Fibroblast of gingiva (primary cell): ENCODE results near the gene LDB3.
"Not testable (repeated sequence)": the region's sequence is repeated elsewhere in the genome, so short reads cannot be mapped to it uniquely, and the experiment has no call there.

Experiments
- DNase-seq: peaks from one replicate; pipeline ENCODE4 v3.0.0-alpha.2; 2011; ENCODE audit warnings: low read depth

LDB3 gene

GRCh38 chr10:86730227-86730626, 61.9 kb downstream of the LDB3 start:
- no peak for DNase-seq

DNA sequence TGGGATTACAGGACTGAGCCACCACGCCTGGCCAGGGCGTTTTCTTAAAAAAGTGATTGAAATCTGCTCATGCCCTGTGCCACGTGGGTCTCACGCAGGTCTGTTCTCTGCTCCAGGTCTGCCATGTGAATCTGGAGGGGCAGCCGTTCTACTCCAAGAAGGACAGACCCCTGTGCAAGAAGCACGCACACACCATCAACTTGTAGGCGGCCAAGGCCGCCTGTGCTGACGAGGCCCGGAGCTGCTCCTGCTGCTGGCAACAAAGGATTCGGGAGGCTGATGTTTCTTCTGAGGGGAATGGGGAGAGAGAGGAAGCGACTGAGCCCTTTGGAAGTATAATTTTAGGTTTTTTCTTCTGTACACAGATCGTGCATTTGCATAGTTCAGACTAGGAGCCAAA, 64.5 kb downstream of the LDB3 start:
- no peak for DNase-seq

- peak; percentile 33 for DNase-seq
These were observed 65.0 kb downstream of the LDB3 start for GRCh38 chr10:86733260-86733671.

DNA sequence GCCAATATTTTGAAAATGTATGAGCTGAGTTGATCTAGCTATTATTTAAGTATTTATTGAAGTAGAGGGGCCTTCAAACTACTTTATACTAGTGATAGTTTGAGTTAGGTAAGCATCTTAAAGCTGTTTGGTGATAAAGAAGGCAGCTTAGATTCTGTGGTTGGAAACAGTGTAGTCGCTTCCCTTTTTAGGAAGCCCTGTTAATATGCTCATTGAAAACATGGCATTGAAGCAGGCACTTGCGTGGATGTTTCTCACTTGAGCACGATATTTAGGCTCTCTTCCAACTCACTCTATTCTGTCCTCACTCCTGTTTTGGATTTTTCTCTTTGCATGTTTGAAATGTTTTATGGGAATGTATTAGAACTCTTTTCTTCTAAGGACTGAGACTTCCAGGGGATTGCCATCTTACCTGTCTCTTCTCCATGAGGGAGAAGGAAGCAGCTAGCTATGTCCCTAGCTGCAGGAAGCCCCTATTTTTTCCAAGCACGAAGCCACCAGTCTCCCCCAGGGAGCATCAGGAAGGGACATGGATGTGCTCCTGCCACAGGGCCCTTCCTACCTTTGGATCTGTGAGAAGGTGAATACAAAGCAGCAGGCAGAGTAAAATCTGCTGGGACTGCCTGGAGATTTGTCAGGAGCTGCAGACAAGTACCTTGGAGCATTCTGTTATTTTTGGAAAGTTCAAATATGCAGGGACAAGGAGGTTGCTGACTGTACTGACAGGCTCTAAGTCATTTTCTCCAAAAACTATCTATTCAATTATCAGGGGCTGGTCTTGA, 66.1 kb downstream of the LDB3 start:
- no peak for DNase-seq

DNA sequence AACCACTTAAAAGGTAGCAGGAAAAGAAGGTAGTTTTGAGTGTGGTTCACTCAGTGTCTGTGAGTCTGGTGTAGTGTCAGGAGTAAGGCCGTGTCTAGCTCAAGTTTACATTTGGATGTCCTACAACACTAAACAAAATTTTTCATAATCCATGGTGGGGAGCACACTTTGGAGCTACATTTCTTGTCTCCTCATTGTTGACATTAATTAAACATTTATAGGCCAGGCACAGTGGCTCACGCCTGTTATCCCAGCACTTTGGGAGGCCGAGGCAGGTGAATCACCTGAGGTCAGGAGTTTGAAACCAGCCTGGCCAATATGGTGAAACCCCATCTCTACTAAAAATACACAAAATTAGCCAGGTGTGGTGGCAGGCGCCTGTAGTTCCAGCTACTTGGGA, 67.0 kb downstream of the LDB3 start:
- not testable (repeated sequence) for DNase-seq

- DNase-seq = no peak
These were observed 73.9 kb downstream of the LDB3 start for GRCh38 chr10:86742230-86742629.

- peak; percentile 41 for DNase-seq
These were observed 75.9 kb downstream of the LDB3 start for GRCh38 chr10:86744067-86744725.

GRCh38 chr10:86747796-86748581, 79.7 kb downstream of the LDB3 start:
- peak; percentile 45 for DNase-seq

DNA sequence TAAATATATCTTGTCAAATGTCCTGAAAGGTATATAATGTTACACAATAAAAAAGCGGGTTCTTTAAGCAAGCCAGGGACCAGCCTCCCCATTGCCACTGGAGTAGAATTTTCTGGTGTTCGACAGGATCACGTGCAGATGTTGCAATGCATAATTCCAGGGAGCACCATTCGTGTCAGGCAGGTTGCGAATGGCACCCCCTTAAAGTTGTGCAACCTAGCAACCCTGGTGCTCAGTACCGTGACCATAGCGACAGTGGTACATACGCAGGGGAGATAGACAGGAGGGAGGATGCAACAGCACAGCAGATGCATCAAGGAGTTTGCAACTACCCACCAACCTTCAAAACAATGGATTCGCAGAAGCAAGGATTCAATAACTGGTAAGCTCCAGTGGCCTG, 81.5 kb downstream of the LDB3 start:
- DNase-seq = no peak

DNA sequence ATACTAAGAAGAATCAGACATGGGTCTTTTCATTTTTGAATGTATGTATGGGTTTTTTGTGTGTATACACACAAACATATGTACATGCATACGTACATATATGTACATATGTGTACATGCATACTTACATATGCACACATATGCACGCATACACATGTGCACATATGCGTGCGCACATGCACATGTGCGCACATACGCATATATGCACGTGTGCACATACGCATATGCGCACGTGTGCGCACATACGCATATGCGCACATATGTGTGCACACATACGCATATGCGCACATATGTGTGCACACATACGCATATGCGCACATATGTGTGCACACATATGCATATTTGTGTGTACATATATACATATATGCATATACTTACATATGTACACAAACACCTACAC, 83.2 kb downstream of the LDB3 start:
- no peak for DNase-seq

DNA sequence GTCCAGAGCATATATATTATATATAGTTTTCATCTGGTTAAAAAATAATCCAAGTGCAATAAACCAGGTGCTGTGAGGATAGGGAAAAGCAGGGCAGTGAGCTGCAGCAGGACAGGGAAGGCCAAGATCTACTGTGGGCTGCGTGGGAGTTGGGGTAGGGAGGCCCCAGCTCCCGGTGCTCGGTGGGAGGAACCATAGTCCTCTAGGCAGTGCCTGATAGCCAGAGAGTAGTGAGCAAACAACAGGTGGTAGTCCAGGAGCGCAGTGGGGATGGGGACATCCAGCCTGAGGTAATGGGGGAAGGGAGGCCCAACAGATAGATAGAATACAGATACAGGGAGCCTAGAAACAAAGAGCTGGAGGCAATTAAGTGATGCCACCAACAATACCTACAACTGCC, 84.0 kb downstream of the LDB3 start:
- DNase-seq = no peak

DNA sequence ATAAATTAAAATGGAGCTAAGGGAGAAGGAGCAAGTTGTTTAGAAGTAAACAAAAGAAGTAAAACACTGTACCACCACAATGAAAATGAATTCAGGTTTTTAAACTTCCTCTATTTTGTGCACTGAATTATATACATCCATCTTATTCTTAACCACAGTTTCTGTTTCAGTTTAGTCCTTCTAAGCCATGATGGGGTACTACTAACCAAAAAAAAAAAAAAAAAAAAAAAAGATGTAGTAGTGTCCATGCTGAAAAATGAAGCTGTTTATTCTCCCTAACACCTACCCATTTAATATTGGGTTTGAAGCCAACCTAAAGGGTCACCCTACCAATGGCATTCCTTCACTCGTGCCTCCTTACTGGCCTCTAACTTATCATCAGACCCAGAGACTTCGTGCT, 84.7 kb downstream of the LDB3 start:
- DNase-seq = no peak

DNA sequence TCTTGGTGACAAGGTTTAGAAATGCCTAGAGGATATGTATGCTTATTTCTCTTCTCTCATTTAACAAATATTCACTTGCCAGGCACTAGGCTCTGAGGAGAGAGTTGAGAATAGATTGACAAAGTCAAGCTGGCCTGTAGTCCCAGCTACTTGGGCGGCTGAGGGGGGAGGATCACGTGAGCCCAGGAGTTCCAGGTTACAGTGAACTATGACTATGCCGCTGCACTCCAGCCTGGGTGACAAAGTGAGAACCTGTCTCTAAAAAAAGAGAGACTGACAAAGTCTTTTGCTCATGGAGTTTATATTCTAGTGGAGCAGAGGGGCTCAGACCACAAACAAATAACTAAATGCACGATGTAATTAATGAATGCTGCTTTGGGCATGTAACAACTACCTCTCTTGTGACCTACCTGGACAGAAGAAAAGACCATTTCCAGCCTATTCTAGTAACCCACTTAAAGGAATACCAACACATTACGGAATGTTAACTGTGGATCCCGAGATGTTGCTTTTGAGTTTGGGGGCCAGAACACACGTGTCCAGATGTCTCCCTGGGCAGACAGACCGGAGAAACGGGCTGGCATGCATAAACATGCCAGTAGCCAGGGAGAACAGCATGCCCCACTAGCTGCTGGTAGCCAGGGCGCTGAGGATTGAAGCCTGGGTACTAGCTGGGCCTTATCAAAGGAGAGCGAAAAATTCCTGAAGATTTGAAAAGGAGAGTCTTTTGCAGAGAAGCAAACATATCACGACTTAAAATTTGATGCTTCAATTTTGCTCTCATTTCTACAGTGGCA, 85.5 kb downstream of the LDB3 start:
- no peak for DNase-seq

DNA sequence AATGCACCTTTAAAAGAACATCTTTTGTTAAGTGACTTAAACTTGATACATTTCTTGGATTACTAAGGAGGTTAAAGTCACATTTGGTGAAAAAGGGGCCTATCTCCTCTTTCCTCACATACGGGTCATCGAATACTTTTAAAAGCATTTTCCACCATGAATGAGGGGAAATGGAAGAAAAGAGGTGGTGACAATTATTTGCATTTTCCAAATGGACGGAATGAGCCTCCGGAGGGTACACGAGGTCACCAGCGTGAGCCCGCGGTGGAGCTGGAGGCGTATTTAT, 87.1 kb downstream of the LDB3 start:
- no peak for DNase-seq

GRCh38 chr10:86755740-86756510, 87.6 kb downstream of the LDB3 start:
- peak; percentile 78 for DNase-seq

DNA sequence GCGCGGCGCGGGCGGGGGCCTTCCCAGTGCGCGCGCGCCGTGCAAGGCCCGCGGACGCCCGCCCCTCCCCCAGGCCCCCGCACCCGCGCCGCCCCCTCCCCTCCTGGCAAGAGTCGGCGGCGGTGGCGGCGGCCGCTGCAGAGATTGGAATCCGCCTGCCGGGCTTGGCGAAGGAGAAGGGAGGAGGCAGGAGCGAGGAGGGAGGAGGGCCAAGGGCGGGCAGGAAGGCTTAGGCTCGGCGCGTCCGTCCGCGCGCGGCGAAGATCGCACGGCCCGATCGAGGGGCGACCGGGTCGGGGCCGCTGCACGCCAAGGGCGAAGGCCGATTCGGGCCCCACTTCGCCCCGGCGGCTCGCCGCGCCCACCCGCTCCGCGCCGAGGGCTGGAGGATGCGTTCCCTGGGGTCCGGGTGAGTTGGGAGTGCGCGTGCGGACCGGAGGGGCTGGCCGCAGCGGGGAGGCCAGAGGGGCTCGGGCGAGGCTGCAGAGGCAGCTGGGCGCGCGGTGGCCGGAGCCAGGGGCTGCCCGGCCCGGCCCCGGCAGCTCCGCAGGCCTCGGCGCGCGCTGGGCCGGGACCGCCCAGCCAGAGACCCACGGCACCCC, 88.3 kb downstream of the LDB3 start, which contains the start of gene BMPR1A:
BMPR1A (plus strand) TSS at position 109 of the 602 bp plus-strand sequence. CDS start 119,400 bp downstream, outside the sequence.
- peak; percentile 90 for DNase-seq

GRCh38 chr10:86757113-86757972, 89.0 kb downstream of the LDB3 start:
- DNase-seq = peak; percentile 47

DNA sequence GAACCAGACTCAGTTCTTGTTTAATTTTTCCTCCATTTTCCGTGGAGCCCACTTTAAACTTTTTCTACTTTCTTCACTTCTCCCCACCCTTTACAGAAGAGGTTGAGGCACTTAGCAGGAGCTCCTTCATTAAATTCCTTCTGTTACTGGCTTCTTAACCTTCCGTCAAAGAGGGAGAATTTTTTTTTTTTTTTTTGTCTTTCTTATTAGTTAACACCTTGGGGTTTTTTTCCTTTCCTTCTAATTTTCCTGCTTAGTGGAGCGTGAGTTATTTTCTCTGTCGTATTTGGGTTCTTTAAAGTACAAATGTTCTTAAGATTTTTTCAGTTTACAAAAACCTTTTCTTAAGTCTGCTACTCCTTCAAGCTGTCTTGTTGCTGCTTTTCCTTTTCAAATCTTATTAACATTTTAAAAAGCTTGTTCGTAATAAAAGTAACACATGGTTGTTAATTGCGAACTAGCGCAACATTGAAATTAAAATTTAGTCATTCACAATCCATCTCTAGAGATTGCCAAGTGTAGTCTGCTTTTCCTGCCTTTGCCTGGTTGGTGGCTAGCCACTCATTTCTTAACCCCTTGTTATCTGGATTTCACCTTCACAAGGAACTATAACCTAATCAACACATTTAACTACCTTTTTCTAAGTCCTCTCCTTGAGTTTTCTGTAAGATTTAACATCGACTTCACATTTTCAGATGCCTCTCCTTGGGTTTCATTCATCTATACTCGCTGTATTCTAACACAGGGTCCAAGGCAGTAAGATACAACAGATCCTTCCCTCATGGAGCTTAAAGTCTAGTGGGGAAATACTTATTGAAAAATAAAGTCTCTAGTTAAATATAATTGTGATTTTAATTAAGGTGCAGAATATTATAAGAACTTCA, 90.1 kb downstream of the LDB3 start:
- no peak for DNase-seq
